ENCODE measurements around the gene SLC7A6. TPM values are rescaled to one million over a fixed set of nuclear protein-coding genes. Genes with fewer than 3 reads are reported as not detected.

SLC7A6 gene
- total RNA-seq, 1 donor from 2014 or later: 11.6 TPM

DNA sequence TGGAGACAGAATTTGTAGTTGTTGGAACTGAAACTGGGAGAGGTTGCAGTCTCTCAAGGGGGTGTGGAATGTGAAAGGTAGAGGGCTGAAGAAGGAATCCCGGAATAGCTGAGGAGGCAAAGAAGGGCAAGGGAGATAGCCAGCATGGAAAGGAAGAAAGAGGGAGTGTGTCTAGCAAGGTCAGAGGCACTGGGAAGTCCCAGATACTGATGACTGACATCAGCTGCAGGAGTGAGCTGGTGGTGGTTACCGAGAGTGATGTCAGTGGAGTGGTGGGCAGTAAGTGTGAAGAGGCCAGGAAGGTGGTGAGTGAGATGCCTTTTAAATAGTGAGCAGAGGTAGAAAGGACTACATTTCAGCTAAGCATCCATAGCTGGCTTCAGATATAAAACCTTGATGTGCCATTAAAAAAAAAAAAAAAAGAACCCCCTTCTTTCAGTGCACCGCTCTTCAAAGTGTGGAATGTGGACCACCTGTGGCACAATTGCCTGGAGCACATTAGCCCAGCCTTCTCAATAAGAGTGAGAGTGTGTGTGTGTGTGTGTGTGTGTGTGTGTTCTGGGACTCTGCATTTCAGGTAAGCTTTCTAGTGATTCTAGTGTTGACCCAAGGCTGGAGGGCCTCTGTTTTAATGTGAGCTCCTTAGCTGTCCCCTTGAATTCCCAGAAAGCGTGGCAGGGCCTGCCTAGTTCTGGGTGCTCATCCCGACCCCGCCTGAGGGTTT is 55.0 kb downstream of the SLC7A6 start:
- H3K27ac Mint-ChIP-seq: no peak overlapping the region
- TF ChIP-seq, protein P1, sequence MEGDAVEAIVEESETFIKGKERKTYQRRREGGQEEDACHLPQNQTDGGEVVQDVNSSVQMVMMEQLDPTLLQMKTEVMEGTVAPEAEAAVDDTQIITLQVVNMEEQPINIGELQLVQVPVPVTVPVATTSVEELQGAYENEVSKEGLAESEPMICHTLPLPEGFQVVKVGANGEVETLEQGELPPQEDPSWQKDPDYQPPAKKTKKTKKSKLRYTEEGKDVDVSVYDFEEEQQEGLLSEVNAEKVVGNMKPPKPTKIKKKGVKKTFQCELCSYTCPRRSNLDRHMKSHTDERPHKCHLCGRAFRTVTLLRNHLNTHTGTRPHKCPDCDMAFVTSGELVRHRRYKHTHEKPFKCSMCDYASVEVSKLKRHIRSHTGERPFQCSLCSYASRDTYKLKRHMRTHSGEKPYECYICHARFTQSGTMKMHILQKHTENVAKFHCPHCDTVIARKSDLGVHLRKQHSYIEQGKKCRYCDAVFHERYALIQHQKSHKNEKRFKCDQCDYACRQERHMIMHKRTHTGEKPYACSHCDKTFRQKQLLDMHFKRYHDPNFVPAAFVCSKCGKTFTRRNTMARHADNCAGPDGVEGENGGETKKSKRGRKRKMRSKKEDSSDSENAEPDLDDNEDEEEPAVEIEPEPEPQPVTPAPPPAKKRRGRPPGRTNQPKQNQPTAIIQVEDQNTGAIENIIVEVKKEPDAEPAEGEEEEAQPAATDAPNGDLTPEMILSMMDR (IDR thresholded peaks at IDR 0.05; ENCODE audit: unreplicated experiment): no peak
- DNase-seq (ENCODE audit: low spot score, unreplicated experiment): no peak
- no peaks in the 10 kb centered on the region for H3K9me3 Mint-ChIP-seq (ENCODE audit: low read depth)
- no peak overlapping the region for H3K4me3 Mint-ChIP-seq (ENCODE audit: low read depth)
- no peaks in the 10 kb centered on the region for H3K4me1 Mint-ChIP-seq (ENCODE audit: low read depth)
- H3K27me3 Mint-ChIP-seq: no peaks in the 10 kb centered on the region
- peaks cover 23% of the 10 kb centered on the region for H3K36me3 Mint-ChIP-seq (ENCODE audit: insufficient read depth)

DNA sequence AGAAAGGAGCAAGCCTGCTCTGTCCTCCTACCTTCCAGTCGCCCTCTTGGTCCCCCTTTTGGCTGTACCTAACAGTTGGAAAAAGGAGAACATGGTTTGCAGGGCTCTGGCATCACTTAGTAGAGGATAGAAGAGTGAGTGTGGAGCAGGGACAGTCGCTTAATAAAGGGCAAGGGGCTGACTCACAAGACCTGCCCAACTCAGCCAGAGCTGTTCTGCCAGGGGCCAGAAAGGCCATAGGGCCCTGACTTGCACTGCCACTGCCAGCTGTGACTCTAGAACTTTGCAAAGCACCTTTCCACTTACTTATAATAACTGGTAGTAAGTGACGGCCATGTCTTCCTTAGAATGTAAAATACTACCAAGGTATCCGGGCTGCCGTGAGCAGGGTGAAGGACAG is 60.0 kb downstream of the SLC7A6 start:
- TF ChIP-seq, protein P1 (IDR thresholded peaks at IDR 0.05; ENCODE audit: unreplicated experiment): no peak
- Mint-ChIP-seq H3K27ac (no peak overlapping the region), H3K9me3 (ENCODE audit: low read depth) (no peaks in the 10 kb centered on the region), H3K27me3 (no peaks in the 10 kb centered on the region), H3K36me3 (ENCODE audit: insufficient read depth) (peaks cover 9% of the 10 kb centered on the region), H3K4me3 (ENCODE audit: low read depth) (no peak overlapping the region), H3K4me1 (ENCODE audit: low read depth) (peaks cover 14% of the 10 kb centered on the region)
- DNase-seq (ENCODE audit: low spot score, unreplicated experiment): no peak

- peaks cover 8% of the 10 kb centered on the region for H3K36me3 Mint-ChIP-seq (ENCODE audit: insufficient read depth)
- no peak overlapping the region for H3K27ac Mint-ChIP-seq
- H3K27me3 Mint-ChIP-seq: no peaks in the 10 kb centered on the region
- no peak overlapping the region for H3K4me3 Mint-ChIP-seq (ENCODE audit: low read depth)
- no peaks in the 10 kb centered on the region for H3K9me3 Mint-ChIP-seq (ENCODE audit: low read depth)
- no peak for DNase-seq (ENCODE audit: low spot score, unreplicated experiment)
- peaks cover 14% of the 10 kb centered on the region for H3K4me1 Mint-ChIP-seq (ENCODE audit: low read depth)
- TF ChIP-seq, protein P1 (IDR thresholded peaks at IDR 0.05; ENCODE audit: unreplicated experiment): no peak
These were observed 60.5 kb downstream of the SLC7A6 start for GRCh38 chr16:68324780-68325357.

- Mint-ChIP-seq H3K27me3 (no peaks in the 10 kb centered on the region), H3K4me3 (ENCODE audit: low read depth) (no peak overlapping the region), H3K27ac (peak overlapping the region; percentile 94), H3K4me1 (ENCODE audit: low read depth) (peaks cover 16% of the 10 kb centered on the region), H3K9me3 (ENCODE audit: low read depth) (no peaks in the 10 kb centered on the region), H3K36me3 (ENCODE audit: insufficient read depth) (peaks cover 9% of the 10 kb centered on the region)
- TF ChIP-seq, protein P1 (IDR thresholded peaks at IDR 0.05; ENCODE audit: unreplicated experiment): peak; percentile 84
- peak; percentile 65 for DNase-seq (ENCODE audit: low spot score, unreplicated experiment)
These were observed 64.0 kb downstream of the SLC7A6 start for GRCh38 chr16:68328151-68328859.

DNA sequence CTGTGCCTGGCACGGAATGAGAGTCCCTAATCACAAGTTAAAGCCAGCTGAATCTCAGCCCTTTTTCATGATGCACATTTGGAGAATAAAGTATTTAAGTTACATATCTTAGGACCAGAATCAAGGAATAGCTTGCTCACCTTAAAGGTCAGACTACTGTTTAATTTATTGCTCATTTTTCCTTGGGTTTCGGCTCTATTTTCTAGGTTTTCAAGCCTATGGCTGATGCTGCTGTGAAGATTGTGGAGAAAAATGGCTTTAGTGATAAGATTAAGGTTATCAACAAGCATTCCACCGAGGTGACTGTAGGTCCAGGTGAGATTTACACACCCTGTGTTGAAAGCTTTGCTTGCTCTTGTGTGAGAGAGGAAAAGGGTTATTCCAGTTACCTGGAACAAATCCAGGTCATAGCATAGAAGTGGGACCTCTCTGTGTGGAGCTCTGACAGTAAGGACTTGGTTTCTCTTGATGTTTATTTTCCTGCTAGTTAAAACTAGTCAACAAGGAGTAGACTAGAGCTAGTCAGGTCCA is 64.6 kb downstream of the SLC7A6 start:
- Mint-ChIP-seq H3K4me1 (ENCODE audit: low read depth) (peaks cover 16% of the 10 kb centered on the region), H3K36me3 (ENCODE audit: insufficient read depth) (peaks cover 9% of the 10 kb centered on the region), H3K9me3 (ENCODE audit: low read depth) (no peaks in the 10 kb centered on the region), H3K4me3 (ENCODE audit: low read depth) (no peak overlapping the region), H3K27ac (peak overlapping the region; percentile 94), H3K27me3 (no peaks in the 10 kb centered on the region)
- no peak for DNase-seq (ENCODE audit: low spot score, unreplicated experiment)
- TF ChIP-seq, protein P1 (IDR thresholded peaks at IDR 0.05; ENCODE audit: unreplicated experiment): no peak
